NB4 (cell line): ENCODE measurements around the gene ODAD3.

ENCODE experiments used
- POLR2A ChIP-seq: IDR thresholded peaks from 2 replicates; pipeline ENCODE4 v1.6.1; 2011; ENCODE audit warnings: mild to moderate bottlenecking; ENCODE audit not compliant: insufficient read length; ENCODE audit errors: extremely low read depth
- TF ChIP-seq, protein P1 (sequence below): IDR thresholded peaks from one replicate; pipeline ENCODE4 v1.5.1; 2012; ENCODE audit warnings: low read depth, low read length
- TF ChIP-seq, protein P2 (sequence below): IDR thresholded peaks from 2 replicates; pipeline ENCODE4 v1.6.1; 2011; ENCODE audit warnings: low read depth, low read length

DNA sequence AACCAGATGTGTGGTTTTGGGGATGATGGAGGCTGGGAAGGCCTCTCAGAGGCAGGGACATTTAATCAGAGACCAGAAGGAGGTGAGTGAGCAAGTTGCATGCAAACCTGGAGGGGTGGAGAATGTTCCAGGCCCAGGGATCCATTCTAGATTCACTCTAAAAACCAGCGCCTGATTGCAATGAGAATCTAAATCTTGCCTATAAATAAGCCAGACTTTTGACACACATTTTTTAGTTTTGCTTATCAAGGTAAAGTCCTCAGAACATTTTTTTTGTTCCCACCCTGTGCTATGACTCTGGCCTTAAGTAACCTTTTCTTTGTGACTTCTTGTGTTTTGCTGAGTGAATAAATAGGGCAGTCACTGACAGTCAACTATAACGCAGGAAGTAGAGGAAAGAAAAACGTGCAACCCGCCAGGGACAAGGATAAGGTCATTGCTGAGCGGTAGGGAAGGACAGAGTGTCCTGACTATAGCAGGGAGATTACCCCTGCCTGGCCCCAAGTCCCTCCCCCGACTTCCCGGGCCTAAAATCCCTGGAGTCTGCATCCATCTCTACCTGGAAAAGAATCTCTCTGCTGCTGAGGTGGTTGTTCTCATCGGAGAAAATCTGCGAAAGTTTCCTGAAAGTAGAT lies 30.2 kb downstream of the ODAD3 start:
- TF ChIP-seq, protein P1, sequence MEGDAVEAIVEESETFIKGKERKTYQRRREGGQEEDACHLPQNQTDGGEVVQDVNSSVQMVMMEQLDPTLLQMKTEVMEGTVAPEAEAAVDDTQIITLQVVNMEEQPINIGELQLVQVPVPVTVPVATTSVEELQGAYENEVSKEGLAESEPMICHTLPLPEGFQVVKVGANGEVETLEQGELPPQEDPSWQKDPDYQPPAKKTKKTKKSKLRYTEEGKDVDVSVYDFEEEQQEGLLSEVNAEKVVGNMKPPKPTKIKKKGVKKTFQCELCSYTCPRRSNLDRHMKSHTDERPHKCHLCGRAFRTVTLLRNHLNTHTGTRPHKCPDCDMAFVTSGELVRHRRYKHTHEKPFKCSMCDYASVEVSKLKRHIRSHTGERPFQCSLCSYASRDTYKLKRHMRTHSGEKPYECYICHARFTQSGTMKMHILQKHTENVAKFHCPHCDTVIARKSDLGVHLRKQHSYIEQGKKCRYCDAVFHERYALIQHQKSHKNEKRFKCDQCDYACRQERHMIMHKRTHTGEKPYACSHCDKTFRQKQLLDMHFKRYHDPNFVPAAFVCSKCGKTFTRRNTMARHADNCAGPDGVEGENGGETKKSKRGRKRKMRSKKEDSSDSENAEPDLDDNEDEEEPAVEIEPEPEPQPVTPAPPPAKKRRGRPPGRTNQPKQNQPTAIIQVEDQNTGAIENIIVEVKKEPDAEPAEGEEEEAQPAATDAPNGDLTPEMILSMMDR = no peak
- TF ChIP-seq POLR2A = no peak
- TF ChIP-seq, protein P2, sequence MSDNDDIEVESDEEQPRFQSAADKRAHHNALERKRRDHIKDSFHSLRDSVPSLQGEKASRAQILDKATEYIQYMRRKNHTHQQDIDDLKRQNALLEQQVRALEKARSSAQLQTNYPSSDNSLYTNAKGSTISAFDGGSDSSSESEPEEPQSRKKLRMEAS = no peak
